Osteoblast (primary cell): ENCODE data around the gene IDS. TPM values are rescaled to one million over a fixed set of nuclear protein-coding genes. Genes with fewer than 3 reads are reported as not detected.
"Not testable (repeated sequence)": the region's sequence is repeated elsewhere in the genome, so short reads cannot be mapped to it uniquely, and the experiment has no call there.

Source experiments
- DNase-seq: peaks from one replicate; pipeline ENCODE4 v3.0.0; 2011; ENCODE audit warnings: low spot score, mixed read lengths; ENCODE audit not compliant: insufficient read length; ENCODE audit errors: missing footprints
- H2AFZ ChIP-seq: 2 replicates; pipeline ENCODE4 v1.6.0; 2011; ENCODE audit warnings: mild to moderate bottlenecking, low read length
- H3K27ac ChIP-seq: 2 replicates; pipeline ENCODE4 v1.5.1; 2011; ENCODE audit warnings: mild to moderate bottlenecking, low read depth, low read length, moderate library complexity
- H3K27me3 ChIP-seq: 2 replicates; pipeline ENCODE4 v1.6.0; 2012; ENCODE audit warnings: mild to moderate bottlenecking, control low read depth, inconsistent platforms, low read length, moderate library complexity; ENCODE audit not compliant: insufficient read depth
- H3K36me3 ChIP-seq: 2 replicates; pipeline ENCODE4 v1.5.1; 2011; ENCODE audit warnings: mild to moderate bottlenecking, low read length, control low read depth, moderate library complexity; ENCODE audit not compliant: insufficient read depth
- H3K4me1 ChIP-seq: 2 replicates; pipeline ENCODE4 v1.5.1; 2011; ENCODE audit warnings: mild to moderate bottlenecking, low read length, control low read depth, moderate library complexity; ENCODE audit not compliant: insufficient read depth
- H3K4me2 ChIP-seq: 2 replicates; pipeline ENCODE4 v1.6.0; 2011; ENCODE audit warnings: mild to moderate bottlenecking, low read length; ENCODE audit not compliant: insufficient read depth
- H3K4me3 ChIP-seq: fragments of 200-600 bp; sonication (generic); 3 replicates; pipeline ENCODE4 v1.5.1; 2012; ENCODE audit warnings: mild to moderate bottlenecking, low read length, inconsistent platforms; ENCODE audit not compliant: insufficient read depth
- H3K79me2 ChIP-seq: 2 replicates; pipeline ENCODE4 v1.6.0; 2012; ENCODE audit warnings: mild to moderate bottlenecking, low read length, control low read depth, inconsistent platforms; ENCODE audit not compliant: insufficient read depth
- H3K9me3 ChIP-seq: 2 replicates; pipeline ENCODE4 v1.5.1; 2011; ENCODE audit warnings: low read depth, low read length, control low read depth
- H4K20me1 ChIP-seq: 2 replicates; pipeline ENCODE4 v1.6.0; 2012; ENCODE audit warnings: mild to moderate bottlenecking, low read length, control low read depth; ENCODE audit not compliant: insufficient read depth
- total RNA-seq: library from RNA; depleted of rRNA; stranded (reverse); fragments of >200 nt; gene quantifications from 2 replicates; pipeline ENCODE4 v1.2.3, GENCODE V29; 2012
- TF ChIP-seq, protein P1 (sequence below): IDR thresholded peaks from 2 replicates; pipeline ENCODE4 v1.5.1; 2011; ENCODE audit warnings: mild to moderate bottlenecking, low read depth, low read length, moderate library complexity; ENCODE audit errors: extremely low read depth

Gene IDS
- total RNA-seq, 1 donor, result 48.9 TPM

DNA sequence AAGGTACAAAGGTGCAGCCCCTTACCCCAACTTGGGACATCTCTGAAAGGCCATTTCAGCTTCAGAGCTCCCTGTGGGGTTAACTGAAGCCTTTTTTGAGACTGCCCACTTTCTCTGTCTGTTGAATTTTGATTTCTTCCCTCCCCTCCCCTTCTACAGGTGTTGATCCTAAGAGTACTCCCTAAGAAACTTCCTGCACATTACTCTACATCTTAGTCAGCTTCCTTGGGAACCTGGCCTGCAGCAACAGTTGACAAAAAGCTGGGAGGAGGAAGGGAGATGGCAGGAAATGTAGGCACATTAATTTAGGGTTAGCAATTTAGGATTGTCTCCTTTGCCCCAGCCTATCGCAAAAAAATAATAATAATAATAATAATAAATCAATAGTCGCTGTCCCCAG lies 1.2 kb upstream of the IDS start:
- Histone ChIP-seq H3K27me3 (peaks cover 20% of the 10 kb centered on the region), H3K4me2 (no peak overlapping the region), H3K4me3 (no peak overlapping the region), H3K36me3 (peaks cover 17% of the 10 kb centered on the region), H3K9me3 (no peaks in the 10 kb centered on the region), H2AFZ (no peak overlapping the region), H3K79me2 (peaks cover 23% of the 10 kb centered on the region), H3K27ac (no peak overlapping the region), H3K4me1 (peaks cover 7% of the 10 kb centered on the region), H4K20me1 (no peaks in the 10 kb centered on the region)
- no peak for DNase-seq
- TF ChIP-seq, protein P1, sequence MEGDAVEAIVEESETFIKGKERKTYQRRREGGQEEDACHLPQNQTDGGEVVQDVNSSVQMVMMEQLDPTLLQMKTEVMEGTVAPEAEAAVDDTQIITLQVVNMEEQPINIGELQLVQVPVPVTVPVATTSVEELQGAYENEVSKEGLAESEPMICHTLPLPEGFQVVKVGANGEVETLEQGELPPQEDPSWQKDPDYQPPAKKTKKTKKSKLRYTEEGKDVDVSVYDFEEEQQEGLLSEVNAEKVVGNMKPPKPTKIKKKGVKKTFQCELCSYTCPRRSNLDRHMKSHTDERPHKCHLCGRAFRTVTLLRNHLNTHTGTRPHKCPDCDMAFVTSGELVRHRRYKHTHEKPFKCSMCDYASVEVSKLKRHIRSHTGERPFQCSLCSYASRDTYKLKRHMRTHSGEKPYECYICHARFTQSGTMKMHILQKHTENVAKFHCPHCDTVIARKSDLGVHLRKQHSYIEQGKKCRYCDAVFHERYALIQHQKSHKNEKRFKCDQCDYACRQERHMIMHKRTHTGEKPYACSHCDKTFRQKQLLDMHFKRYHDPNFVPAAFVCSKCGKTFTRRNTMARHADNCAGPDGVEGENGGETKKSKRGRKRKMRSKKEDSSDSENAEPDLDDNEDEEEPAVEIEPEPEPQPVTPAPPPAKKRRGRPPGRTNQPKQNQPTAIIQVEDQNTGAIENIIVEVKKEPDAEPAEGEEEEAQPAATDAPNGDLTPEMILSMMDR, result no peak

DNA sequence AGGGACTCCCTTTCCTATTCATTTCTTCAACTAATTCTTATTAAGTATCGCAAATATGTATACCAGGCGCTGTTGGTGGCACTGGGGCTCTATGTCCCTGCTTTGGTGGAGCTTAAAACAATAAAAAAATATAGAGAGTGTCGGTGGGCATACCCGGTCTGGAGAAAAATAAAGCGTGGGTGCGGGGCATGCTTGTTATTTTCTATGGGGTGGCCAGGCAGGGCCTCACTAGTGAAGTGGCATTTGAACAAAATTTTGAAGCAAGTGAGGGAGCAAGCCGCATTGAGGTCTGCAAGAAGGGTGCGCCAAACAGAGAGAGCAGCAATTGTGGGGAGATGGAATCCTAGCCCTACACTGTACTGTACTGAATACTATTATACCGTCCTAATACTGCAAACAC lies 565 bp upstream of the IDS start:
- peaks cover 20% of the 10 kb centered on the region for H3K27me3 ChIP-seq
- H4K20me1 ChIP-seq, result no peaks in the 10 kb centered on the region
- H3K79me2 ChIP-seq, result peaks cover 23% of the 10 kb centered on the region
- H3K4me1 ChIP-seq, result peaks cover 7% of the 10 kb centered on the region
- no peak overlapping the region for H3K4me3 ChIP-seq
- no peak overlapping the region for H3K27ac ChIP-seq
- no peak for DNase-seq
- peak overlapping the region; percentile 58 for H3K4me2 ChIP-seq
- H2AFZ ChIP-seq, result peak overlapping the region; percentile 74
- H3K9me3 ChIP-seq, result no peaks in the 10 kb centered on the region
- peaks cover 22% of the 10 kb centered on the region for H3K36me3 ChIP-seq
- TF ChIP-seq, protein P1, result no peak

DNA sequence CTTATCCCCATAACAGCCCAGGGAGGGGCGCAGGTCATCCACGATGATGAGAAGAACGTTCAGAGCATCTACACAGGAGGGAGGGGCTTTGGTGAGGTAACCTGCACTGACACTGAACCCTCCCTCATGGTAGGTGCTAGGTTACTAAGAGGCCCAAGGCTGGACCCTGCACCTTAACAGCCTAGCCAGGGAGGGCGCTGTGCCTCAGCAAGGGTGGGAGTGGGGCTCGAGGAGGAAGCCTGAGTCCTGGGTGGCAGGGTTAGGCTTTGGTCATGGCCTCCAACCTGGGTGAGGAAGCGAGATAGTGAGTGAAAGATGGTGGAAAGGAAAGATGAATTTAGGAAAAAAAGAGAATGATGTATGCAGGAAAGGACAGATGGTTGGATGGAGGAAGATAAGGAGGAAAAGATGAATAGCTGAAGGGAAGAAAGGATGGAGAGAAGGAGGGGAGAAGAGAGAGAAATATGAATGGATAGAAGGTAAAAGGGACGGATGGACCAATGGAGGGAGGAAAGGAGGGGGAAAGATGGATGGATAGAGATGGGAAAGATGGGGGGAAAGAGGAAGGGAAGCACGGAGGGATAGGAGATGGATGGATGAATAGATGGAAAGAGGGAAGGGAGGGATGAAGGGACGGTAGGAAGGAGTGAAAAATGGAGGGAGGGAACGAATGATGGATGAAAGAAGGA lies 736 bp downstream of the IDS start:
- Histone ChIP-seq H3K27me3 (peaks cover 14% of the 10 kb centered on the region), H3K4me1 (peaks cover 7% of the 10 kb centered on the region), H3K36me3 (peaks cover 32% of the 10 kb centered on the region), H3K4me2 (peak overlapping the region; percentile 91), H2AFZ (peak overlapping the region; percentile 41), H3K79me2 (peaks cover 25% of the 10 kb centered on the region), H3K9me3 (no peaks in the 10 kb centered on the region), H3K4me3 (peak overlapping the region; percentile 80), H3K27ac (peak overlapping the region; percentile 84), H4K20me1 (no peaks in the 10 kb centered on the region)
- TF ChIP-seq, protein P1, result peak; percentile 29
- DNase-seq, result no peak

DNA sequence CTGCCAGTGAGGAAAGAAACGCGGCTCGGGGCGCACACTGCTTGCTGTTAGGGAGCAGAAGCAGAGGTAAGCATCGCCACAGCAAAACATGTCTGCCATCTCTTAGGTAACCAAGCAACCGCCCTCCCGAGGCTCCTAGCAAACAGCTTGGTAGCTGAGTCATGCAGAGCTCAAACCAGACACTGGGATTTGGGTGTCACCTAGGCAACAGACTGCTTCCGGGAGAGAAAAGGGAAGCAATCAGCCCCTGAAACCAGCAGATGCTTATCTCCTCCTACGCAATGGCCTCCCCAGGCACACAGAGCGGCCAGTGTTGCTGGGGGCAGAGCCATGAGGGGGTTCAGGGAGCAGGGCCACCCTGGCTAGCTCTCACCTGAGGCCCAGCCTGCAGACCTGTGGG lies 1.7 kb downstream of the IDS start:
- DNase-seq, H3K9me3 ChIP-seq, H3K4me1 ChIP-seq, H3K4me2 ChIP-seq, H4K20me1 ChIP-seq, H3K4me3 ChIP-seq, H3K27me3 ChIP-seq, H2AFZ ChIP-seq: not testable (repeated sequence)
- H3K27ac ChIP-seq, result peak overlapping the region; percentile 84
- peaks cover 25% of the 10 kb centered on the region for H3K79me2 ChIP-seq
- peaks cover 34% of the 10 kb centered on the region for H3K36me3 ChIP-seq

DNA sequence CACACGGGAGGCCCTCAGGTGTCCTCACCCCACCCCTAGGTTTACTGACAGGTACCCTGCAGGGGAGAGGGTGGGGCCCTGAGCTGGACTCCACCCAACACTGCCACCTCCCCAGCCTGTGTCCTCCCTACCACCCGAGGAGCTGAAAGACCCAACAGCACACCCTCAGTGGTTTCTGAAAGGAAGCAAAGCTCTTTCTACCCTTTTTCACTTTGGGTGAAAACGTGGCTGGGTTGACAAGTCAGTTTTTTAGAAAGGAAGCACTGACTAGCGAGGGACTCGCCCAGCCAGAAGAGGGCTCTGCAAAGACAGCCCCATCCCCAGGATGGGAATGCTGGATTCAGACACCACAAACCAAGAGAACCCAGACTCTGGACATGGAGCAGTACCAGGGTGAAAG lies 2.2 kb downstream of the IDS start:
- Histone ChIP-seq H3K4me1 (peaks cover 11% of the 10 kb centered on the region), H3K36me3 (peaks cover 37% of the 10 kb centered on the region), H3K79me2 (peaks cover 25% of the 10 kb centered on the region), H3K27ac (peak overlapping the region; percentile 63)
- H4K20me1 ChIP-seq, H3K4me2 ChIP-seq, H2AFZ ChIP-seq, H3K27me3 ChIP-seq, H3K4me3 ChIP-seq, DNase-seq, H3K9me3 ChIP-seq: not testable (repeated sequence)
